AML-193 (cell line): ENCODE data around the gene SYNE4.
"Not testable (repeated sequence)": the region's sequence is repeated elsewhere in the genome, so short reads cannot be mapped to it uniquely, and the experiment has no call there.

Experiments
- DNase-seq, 2 experiments: peaks; one replicate each; lab custom pipeline; 2025; lab: John Stamatoyannopoulos, UW

SYNE4 gene, protein sequence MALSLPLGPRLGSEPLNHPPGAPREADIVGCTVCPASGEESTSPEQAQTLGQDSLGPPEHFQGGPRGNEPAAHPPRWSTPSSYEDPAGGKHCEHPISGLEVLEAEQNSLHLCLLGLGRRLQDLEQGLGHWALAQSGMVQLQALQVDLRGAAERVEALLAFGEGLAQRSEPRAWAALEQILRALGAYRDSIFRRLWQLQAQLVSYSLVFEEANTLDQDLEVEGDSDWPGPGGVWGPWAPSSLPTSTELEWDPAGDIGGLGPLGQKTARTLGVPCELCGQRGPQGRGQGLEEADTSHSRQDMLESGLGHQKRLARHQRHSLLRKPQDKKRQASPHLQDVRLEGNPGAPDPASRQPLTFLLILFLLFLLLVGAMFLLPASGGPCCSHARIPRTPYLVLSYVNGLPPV

DNA sequence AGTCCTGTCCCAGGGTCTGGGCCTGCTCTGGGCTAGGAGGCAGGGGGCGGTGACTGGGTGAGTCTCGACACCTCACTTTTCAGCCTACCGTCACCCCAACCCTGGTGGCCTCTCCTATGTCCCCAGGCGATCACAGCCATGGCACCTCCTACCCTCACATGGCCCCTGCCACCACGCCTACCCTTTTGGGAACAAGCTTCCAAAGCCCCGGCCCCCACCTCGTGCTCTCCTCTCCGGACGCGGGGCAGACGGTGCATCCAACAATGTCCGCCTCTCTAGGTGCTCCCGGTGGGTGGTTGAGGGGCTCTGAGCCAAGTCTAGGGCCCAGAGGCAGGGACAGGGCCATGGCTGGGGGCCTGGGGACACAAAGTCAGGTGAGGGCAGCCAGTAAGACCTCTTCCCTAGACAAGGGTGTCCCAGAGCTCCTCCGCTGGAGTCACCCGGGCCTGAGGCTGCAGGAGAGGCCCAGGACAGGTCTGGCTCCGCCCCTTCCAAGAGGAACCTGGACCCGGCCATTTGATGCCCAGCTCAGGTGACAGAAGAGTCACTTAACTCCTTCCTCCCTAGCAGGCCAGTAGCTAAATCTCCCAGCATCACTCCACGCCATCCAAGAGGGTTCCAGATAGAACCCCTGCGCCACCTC, at the start of gene SYNE4:
Gene SYNE4, minus strand, starts transcription at position 478 of the 643 bp plus-strand sequence. Its CDS starts 132 bp downstream, at position 346.
- no peak for DNase-seq

DNA sequence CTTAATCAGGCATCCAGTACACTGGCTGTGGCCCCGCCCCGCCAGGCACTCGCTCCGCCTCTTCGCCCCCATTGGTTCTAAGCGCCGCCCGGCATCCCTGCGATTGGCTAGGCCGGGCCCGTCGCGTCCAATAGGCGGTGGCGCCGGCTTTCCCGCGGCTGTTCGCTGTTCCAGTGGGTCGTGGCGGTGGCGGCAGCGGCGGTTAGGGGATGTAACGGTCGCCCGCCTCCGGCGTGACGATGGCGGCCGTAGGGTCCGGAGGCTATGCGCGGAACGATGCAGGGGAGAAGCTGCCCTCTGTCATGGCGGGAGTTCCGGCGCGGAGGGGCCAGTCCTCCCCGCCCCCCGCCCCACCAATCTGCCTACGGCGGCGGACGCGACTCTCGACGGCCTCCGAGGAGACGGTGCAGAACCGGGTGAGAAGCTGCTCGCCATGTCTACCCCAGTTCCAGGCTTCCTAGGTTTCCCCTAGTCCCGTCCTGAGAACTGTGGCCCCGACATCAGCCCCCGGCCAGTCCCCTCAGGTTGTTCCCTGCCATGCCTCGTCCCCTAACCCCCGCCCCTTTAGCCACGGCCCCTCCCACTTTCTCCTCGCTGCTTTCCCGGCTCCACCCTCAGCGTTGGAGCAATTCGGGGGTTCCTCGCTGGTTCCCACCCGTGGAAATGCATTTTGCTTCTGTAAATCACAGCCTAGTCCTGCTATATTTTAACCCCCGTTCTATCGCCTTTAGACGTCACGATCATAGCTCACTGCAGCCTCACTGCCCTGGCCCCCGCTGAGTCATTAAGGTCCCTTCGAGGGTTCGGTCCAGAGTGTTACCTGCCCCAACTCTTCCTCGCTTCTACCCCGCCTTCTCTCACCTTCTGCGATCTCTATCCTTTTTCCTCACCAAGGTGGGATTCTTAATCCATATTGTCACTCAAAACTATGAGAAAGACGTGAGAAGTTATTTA, 46.4 kb upstream of the SYNE4 start, which contains the start of gene WDR62:
Gene WDR62, plus strand, starts transcription at position 165 of the 954 bp plus-strand sequence. Its CDS starts 75 bp downstream, at position 240.
- DNase-seq = peak; percentile 92 to 95

DNA sequence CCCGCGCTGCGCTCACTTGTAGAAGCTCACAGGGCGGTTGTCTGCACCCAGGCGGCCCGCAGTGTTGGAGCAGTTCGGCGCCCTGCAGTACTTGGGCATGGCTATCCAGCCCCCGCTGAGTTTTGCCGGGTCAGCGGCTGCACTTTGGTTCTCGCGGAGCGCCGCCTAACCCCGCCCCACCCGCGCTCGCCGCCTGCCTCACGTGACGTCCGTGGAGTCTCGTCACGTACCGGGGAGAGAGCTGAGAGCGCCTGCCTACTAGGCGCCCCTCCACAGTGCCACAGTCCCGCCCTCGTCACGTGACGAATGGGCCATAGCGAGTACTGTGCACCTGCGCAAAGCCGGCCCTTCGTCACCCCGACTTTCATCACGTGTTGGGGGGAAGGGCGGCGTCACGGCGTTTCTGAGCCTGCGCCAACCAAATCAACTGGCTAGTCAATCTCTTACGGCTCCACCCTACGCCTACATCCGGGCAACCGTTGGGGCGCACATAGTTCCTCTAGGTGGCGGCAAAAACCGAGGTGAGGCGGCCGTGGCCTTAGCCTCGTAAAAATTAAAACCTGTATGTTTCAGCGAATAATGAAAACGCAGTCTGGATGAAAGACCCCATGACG, 45.6 kb upstream of the SYNE4 start, which contains the start of gene THAP8:
Gene THAP8, minus strand, starts transcription at position 167 of the 614 bp plus-strand sequence. Its CDS starts 68 bp downstream, at position 99.
- DNase-seq = peak; percentile 95 to 97

DNA sequence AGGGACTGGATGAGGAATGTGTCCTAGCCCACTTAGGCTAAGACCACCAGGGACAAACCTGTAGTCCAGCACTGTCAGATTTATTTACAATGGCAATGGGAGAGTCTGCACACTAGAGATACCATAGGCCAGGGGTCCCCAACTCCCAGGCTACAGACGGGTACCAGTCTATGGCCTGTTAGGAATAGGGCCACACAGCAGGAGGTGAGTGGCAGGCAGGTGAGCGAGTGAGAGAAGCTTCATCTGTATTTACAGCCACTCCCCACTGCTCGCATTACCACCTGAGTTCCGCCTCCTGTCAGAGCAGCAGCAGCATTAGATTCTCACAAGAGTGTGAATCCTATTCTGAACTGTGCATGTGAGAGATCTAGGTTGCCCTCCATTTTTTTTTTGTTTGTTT, 43.0 kb upstream of the SYNE4 start:
- DNase-seq = no peak

DNA sequence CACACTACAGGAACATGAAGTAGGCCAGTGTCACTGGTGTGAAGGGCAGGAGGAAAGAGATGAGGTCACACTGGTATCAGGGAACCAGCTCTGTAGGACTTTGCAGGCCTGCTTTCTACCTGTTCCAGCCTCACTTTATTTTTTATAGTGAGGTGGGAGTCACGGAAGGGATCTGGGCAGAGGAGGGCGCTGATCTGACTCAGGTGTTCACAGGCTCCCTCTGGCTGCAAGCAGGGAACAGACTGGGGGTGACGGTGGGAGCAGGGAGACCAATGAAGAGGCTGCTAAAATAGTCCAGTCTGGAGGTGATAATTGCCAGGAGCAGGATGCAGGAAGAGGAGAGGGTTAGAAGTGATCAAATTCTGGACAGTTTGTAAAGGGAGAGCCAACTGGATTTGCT, 42.6 kb upstream of the SYNE4 start:
- no peak for DNase-seq

DNA sequence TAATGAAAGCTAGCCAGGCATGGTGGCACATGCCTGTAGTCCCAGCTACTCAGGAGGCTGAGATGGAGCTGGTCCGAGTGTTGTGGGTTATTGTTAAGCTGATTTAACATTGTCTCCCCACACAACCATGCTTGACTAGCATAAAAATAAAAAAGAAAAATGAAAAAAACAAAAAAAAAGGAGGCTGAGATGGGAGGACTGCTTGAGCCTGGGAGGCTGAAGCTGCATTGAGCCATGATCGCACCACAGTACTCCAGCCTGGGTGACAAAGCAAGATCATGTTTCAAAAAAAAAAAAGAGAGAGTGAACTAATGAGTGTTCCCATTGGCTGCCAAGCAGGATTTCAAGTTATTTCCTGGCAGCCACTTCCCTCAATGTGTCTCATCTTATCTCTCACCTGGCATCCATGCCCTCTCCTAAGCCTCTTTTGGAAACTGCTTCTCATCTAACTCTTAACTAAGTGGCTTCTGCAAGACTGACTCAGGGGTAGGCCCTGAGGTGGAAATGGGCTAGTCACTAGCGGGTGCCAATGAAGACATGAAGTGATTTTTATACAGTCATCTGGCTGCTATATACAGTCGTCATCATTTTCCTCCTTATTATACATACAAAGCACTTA, 40.6 kb upstream of the SYNE4 start:
- DNase-seq = no peak

DNA sequence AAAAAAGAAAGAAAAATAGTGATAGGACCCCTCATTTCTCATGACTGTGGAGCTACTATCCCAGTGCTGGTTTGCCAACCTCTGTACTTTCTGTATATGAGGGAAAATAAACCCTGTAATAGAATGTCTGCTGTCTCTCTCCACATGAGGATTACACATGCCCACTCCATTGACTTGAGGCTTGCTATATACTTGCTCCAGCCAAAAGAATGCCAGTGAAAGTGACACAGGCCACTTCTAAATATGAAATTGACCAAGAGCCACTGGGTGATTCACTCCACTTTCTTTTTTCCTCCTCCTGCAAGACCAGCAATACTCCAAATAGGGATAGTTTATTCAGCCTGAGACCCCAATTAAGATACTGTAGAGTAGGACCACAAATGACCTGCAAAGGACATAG, 39.2 kb upstream of the SYNE4 start:
- no peak for DNase-seq

DNA sequence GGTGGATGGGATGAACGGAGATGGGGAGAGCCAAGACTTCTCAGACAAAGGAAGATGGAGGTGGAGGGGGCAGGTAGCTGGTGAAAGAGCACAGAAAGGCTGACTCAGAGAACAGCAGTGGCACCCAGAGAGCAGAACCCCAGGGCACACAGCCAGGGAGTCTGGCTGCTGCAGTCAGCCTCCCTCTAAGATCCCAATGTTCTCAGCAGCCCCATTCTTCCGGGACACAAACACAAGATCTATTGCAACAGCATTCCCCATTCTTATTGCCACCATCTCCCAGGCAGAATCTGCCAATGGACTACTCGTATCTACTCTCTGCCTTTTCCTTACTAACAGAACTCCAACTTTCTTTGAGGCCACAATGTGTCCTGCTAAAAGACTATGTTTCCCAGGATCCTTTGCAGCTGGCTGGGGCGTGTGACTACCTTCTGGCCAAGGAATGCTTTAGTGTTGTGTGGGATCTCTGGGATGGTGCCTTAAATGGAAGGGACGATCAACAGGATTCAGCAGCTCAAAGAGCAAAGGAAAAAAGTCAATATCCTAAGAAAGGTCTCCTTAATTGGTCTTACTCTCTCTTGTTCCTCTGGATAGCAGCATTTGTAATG, 37.9 kb upstream of the SYNE4 start:
- DNase-seq = no peak

DNA sequence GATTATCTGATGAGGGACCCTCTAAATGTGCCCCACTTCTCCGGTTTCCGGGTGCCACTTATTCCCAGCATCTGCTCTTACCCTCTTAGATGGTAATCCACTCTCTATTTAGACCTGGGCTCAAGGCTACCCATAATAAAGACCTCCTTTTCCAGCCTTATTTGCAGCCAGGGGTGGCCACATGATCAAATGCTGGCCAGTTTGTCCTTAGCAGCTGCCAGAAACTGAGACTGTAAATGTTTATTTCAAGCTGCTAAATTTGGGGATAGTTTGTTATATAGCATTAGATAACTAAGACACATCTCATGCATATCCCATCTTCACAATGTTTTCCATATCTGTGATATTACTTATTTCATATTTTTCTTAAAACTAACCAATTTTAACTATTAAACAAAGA, 35.3 kb upstream of the SYNE4 start:
- no peak for DNase-seq

DNA sequence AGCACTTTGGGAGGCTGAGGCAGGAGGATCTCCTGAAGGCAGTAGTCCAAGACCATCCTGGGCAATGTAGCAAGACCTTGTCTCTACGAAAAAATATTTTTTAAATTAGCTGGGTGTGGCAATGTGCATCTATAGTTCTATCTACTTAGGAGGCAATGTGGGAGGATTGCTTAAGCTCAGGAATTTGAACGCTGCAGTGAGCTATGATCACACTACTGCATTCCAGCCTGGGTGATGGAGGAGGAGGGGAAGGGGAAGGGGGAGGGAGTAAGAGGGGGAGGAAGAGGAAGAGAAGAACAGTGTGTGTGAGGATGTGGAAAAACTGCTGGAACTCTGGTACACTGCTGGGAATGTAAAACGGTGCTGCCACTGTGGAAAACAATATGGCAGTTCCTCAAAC, 33.2 kb upstream of the SYNE4 start:
- no peak for DNase-seq

DNA sequence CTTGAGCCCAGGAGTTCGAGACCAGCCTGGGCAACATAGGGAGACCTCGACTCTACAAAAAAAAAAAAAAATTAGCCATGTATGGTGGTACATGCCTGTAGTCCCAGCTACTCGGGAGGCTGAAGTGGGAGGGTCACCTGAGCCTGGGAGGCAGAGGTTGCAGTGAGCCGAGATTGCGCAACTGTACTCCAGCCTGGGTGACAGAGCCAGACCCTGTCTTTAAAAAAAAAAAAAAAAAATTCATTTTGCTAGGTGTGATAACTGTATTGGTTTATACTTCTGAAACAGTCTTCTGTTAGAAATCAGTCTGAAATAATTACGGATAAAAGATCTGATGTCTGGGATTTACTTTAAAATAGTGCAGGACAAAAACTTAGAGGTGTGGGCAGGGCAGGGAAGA, 32.5 kb upstream of the SYNE4 start:
- not testable (repeated sequence) for DNase-seq

DNA sequence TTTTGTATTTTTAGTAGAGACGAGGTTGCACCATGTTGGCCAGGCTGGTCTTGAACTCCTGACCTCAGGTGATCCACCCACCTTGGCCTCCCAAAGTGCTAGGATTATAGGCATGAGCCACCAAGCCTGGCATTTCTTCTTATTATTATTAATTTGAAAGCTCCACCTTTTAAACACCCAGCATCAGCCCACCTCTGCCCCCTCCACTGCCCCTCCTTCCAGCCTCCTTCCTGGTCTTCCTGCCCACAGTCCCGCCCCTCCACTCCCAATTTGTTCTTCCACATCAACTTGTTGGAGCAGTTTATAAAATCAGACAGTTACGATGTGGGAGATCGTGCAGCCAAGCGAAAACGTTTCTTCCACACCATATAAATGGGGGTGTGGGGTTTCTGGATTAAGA, 31.9 kb upstream of the SYNE4 start:
- no peak for DNase-seq

DNA sequence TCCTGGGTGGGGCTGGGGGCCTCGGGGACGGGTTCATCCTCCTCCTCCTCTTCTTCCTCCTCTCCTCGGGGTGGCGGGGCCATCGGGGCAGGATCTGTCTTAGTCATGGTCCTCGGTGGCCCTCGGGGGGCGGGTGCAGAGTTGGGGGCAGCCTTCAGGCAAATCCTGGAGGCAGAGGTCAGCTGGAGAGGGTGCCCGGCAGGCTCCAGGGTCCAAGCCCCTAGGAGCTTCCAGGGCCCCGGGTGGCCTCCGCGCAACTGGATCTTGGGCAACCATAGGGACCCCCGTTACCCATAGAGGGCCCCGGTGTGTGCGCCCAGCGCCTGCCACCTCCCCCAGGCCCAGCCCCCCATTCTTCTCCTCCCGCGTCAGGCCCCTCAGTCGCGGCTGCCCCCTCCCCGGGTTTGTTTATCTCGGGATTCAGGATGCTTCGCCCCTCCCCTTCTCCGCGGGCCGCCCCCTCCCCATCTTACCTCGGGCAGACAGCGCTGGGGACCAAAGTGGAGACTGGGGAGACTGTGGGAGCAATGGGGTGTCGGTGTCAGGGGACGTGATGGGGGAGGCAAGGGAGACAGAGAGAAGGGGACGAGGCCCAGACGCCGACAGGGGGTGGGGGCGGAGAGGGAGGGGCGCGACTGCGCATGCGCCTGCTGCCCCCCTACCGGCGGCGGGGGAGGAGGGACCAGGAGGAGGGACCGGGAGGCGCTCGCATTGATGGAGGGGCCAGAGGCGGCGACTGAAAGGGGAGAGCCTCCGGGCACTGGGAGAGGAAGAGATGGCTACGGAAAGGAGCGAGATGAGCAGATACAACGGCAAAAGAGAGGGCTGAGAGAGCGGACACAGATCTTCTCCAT, 23.9 kb upstream of the SYNE4 start, which contains the start of gene CLIP3:
Gene CLIP3, minus strand, starts transcription at position 623 of the 854 bp plus-strand sequence. Its CDS starts 516 bp downstream, at position 107.
- DNase-seq = no peak

DNA sequence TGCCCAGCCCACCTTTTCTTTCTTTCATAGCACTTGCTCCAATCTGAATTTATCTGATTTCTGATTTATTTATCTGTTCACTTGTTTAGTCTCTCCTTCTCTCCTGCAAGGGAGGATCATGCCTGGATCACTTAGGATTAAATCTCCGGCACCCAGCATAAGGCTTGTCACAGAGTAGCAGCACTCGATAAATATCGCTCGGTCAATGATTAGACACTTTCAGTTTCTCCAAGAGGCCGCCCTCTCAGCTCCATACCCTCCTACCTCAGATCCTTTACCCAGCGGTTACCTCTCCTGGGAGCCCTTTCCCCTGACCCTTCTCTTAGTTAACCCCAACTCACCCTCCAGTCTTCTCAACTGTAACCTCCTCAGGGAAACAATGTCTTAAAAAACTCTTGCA, 22.7 kb upstream of the SYNE4 start:
- DNase-seq = no peak

DNA sequence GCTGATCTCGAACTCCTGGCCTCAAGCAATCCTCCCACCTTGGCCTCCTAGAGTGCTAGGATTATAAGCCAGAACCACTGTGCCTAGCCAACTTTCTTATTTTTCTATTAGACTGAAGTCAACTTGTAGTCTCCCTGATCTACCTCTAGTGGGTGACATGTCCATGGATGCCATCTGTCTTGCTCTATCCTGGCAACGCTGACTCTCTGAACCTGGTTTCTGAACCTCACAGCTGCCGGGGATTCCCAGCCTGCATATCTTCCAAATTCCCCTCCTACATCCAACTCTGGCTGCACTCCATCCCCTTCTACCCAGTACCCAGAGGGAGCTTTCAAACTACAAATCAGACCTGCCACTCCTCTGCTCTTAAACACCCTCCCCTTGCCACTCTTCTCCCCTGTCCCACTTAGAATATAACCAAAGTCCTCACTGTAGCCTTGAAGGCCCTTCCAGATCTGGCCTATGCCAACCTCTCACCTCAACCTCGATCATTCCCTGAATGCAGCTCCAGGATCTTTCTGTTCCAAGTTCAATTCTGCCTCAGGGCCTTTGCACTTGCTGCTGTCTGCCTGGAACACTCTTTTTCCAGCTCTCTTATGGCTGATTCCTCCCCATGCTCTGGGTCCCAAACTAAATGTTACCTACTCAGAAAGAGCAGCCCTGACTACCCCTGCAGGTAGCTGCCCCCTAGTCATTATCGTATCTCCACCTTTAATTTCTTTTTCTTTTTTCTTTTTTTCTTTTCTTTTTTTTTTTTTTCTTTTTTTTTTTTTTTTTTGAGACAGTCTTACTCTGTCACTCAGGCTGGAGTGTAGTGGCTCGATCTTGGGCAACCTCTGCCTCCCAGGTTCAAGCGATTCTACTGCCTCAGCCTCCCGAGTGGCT, 21.9 kb upstream of the SYNE4 start:
- DNase-seq = no peak

DNA sequence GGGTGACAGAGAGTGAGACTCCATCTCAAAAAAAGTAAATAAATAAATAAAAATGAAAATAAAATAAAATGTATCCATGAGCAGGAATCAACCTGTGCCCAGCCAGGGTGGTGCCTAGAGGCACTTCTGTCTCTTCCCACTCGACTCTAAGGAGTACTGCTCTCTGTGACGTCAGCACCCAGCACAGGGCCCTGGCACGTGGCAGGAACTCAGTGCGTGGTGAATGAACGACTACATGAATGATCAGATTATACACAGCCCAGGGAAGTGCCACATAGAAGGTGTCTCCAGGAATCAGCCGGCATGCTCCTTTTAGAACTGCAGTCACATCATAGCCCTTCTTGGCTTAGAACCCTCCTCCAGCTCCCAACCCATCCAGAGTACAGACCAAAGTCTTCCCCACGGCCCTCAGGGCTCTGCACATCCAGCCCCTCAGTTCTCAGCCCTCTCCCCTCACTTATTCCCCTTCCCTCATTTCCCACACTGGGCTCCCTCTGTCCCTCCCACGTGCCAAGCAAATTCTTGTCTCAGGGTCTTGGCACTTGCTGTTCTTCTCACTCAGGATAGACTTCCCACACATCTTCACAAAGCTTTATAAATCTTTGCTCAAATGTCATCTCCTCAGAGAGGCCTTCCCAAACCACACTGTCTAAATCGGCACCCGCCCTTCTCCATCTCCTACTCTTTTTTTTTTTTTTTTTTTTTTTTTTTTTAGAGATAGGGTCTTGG, 19.9 kb upstream of the SYNE4 start:
- DNase-seq = no peak

DNA sequence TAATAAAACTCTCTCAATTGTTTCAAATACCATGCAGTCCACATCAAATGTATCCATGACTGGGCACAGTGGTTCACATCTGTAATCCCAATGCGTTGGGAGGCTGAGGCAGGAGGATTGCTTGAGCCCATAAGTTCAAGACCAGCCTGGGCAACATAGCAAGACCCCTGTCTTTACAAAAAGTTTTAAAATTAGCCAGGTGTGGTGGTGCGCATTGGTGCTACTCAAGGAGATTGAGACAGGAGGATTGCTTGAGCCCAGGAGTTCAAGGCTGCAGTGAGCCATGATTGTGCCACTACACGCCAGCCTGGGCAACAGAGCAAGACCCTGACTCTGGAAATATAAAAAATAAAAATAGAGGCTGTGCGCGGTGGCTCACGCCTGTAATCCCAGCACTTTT, 19.1 kb upstream of the SYNE4 start:
- no peak for DNase-seq
